Superior temporal gyrus (tissue), 1 donor: ENCODE results near the gene OAS1.

Source experiments
- DNase-seq: peaks from one replicate; pipeline ENCODE4 v3.0.0-alpha.2; 2016; ENCODE audit errors: extremely low spot score

The OAS1 gene

GRCh38 chr12:112906712-112907414, at the start of gene OAS1:
Gene OAS1, plus strand, starts transcription at chr12:112906962. Its CDS starts 78 bp downstream, at chr12:112907040.
- DNase-seq: peak; percentile 44

GRCh38 chr12:112859291-112859690, 47.5 kb upstream of the OAS1 start:
- DNase-seq: no peak

GRCh38 chr12:112860181-112860580, 46.6 kb upstream of the OAS1 start:
- DNase-seq: no peak

- no peak for DNase-seq
Measured at GRCh38 chr12:112861284-112861683, 45.5 kb upstream of the OAS1 start.

GRCh38 chr12:112862636-112863290, 44.0 kb upstream of the OAS1 start:
- DNase-seq: no peak

GRCh38 chr12:112868459-112869041, 38.2 kb upstream of the OAS1 start:
- DNase-seq: no peak

- no peak for DNase-seq
Measured at GRCh38 chr12:112869091-112869490, 37.7 kb upstream of the OAS1 start.

- DNase-seq: no peak
Measured at GRCh38 chr12:112869778-112870177, 37.0 kb upstream of the OAS1 start.

GRCh38 chr12:112870267-112870980, 36.3 kb upstream of the OAS1 start:
- no peak for DNase-seq

- DNase-seq: no peak
Measured at GRCh38 chr12:112875608-112876007, 31.2 kb upstream of the OAS1 start.

- DNase-seq: no peak
Measured at GRCh38 chr12:112876506-112876905, 30.3 kb upstream of the OAS1 start.

- DNase-seq: no peak
Measured at GRCh38 chr12:112877006-112877405, 29.8 kb upstream of the OAS1 start.

- no peak for DNase-seq
Measured at GRCh38 chr12:112878488-112878887, 28.3 kb upstream of the OAS1 start.

GRCh38 chr12:112879191-112879705, 27.5 kb upstream of the OAS1 start:
- DNase-seq: no peak

- DNase-seq: no peak
Measured at GRCh38 chr12:112881602-112882001, 25.2 kb upstream of the OAS1 start.

- DNase-seq: no peak
Measured at GRCh38 chr12:112885236-112885635, 21.5 kb upstream of the OAS1 start.

- DNase-seq: no peak
Measured at GRCh38 chr12:112887550-112887949, 19.2 kb upstream of the OAS1 start.

- DNase-seq: peak; percentile 41
Measured at GRCh38 chr12:112891093-112892024, 15.4 kb upstream of the OAS1 start.

- DNase-seq: no peak
Measured at GRCh38 chr12:112892856-112893255, 13.9 kb upstream of the OAS1 start.

GRCh38 chr12:112894128-112894527, 12.6 kb upstream of the OAS1 start:
- no peak for DNase-seq

GRCh38 chr12:112898380-112898779, 8.4 kb upstream of the OAS1 start:
- DNase-seq: no peak
